GM21381 (cell line): Measurements from ENCODE around the gene DGAT2.

ENCODE experiments used
- ATAC-seq: cut with Tn5 transposase; IDR thresholded peaks from one replicate; pipeline ENCODE4 v1.9.1; 2021; ENCODE audit warnings: mild to moderate bottlenecking, moderate library complexity; ENCODE audit not compliant: unreplicated experiment

DGAT2 gene

GRCh38 chr11:75800728-75801361, 32.3 kb downstream of the DGAT2 start:
- no peak for ATAC-seq

DNA sequence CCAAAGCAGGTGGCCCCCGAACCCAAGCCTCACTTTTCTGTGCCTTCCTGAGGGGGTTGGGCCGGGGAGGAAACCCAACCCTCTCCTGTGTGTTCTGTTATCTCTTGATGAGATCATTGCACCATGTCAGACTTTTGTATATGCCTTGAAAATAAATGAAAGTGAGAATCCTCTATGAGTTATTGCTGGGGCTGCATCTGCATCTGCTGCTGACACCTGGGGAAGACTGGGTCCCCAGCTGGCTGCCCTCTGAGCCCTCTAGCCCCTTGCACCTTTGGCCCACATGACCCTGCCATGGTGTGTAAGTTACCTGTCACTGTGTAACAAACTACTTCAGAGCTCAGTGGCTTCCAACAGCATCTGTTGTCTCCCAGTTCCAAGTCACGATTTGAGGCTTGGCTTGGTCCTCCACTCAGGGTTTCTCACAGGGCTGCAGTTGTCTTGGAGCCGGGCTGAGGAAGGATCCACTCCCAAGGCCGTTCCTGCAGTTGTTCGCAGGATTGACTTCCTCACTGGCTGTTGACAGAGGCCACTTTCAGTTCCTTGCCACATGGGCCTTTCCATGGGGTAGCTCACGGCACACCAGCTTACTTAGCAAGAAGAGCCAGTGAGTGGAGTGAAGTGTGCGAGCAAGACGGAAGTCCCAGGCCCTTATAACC, 32.9 kb downstream of the DGAT2 start:
- ATAC-seq, result no peak

GRCh38 chr11:75802021-75802912, 33.7 kb downstream of the DGAT2 start:
- ATAC-seq, result no peak

- ATAC-seq, result peak; percentile 67
These were observed 34.6 kb downstream of the DGAT2 start for GRCh38 chr11:75802913-75803820.

- ATAC-seq, result no peak
These were observed 40.5 kb downstream of the DGAT2 start for GRCh38 chr11:75809111-75809510.

DNA sequence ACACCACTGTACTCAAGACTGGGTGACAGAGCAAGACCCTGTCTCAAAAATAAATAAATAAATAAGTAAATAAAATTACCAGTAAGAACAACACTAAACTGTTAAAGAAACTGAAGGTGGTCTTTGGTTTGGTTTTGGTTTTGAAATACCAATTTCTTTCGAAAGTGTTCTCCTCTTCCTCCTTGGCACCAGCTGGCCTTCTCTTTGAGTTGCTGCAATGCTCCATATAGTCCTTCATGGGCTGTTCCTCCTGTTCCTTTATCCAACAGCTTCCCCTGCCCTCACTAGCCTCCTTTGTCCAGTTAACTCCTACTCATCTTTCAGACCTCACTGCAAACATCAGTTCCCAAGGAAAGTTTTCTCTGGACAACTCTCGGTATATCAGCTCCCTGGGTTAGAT, 41.4 kb downstream of the DGAT2 start:
- ATAC-seq, result no peak

DNA sequence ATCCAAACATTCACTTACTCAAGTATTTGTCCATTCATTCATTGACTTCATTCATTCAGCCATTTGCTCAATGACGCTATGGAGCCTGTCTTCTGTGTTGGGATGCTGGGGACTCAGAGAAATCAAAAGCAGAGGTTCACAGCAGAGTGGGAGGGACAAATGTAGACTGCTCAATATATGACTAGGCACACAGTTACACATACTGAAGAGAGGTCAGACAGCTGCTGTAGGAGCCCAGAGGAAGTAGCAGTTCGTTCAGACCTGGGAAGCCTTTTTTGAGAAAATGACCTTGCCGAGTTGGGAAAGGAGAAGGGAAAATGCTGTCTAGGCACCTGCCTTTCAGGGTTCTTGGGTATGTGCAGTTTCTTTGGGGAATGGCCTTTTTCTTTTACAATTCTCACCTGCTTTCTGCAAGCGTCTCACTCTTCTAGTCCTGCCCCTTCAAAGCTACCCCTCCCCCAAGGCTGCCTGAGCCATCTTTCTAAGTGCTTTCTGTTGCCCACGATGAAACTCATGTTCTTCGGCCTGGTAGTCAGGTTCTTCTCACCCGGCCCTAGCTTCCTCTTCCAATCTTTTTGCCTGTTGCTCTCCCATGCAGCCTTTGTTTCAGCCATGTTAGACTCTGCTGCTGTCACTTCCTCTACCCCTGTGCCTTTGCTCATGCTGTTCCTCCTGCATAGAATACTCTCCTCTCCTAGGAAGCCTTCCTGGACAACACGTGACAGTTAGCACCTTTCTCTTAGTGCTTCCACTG, 42.2 kb downstream of the DGAT2 start:
- no peak for ATAC-seq

DNA sequence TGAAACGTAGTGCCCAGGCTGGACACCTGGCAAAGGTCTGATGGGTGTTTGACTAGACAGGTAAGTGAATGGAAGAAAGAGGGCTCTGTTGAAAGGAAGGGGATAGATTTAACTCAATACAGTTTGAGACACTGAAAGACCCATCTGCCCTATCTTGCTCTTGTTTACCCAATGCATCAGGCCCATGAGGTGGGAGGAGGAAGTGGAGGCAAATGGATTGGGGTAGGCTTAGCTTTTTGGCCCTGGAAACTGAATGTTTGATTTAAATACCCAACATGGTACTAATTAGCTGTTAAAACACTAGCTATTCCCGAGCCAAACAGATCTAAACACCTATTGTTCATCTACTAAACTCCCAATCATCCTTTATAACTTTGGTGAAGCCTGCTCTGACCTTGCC, 42.9 kb downstream of the DGAT2 start:
- ATAC-seq, result no peak

DNA sequence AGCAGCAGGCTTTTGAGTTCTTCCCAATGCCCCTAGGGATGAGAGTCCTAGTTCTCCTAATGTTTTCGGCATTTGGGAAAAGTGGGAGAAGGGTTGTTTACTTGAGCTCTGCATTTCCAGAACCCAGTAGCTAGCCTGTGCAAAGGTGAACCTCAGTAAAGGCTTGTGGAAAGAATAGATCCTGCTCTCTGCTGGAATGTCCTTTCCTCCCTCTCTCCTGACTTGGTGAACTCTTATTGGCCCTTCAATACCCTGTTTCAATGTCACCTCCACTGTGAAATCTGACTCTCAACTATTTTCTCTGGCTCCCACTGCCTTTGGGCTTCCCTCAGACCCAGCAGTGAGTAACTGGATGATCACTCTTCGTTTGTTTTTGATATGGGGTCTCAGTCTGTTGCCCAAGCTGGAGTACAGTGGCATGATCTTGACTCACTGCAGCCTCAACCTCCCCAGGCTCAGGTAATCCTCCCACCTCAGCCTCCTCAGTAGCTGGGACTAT, 44.0 kb downstream of the DGAT2 start:
- no peak for ATAC-seq

DNA sequence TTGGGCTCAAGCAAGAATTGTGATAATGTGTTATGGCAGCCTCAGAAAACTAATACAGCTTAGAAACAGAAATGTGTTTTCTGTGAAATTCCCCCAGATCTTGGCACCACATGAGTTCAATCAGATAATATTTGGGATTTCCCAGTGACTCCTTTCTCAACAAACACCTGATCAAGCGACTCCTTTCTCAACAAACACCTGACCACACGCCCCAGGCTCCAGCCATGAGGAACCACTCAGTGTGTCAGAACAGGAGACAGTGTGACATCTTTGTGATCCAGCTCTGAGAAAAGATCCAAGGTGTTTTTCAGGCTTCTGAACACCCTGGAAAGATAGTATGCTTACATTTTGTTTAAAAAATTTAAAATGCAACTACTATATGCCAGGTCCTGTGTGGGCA, 44.5 kb downstream of the DGAT2 start:
- ATAC-seq, result no peak

DNA sequence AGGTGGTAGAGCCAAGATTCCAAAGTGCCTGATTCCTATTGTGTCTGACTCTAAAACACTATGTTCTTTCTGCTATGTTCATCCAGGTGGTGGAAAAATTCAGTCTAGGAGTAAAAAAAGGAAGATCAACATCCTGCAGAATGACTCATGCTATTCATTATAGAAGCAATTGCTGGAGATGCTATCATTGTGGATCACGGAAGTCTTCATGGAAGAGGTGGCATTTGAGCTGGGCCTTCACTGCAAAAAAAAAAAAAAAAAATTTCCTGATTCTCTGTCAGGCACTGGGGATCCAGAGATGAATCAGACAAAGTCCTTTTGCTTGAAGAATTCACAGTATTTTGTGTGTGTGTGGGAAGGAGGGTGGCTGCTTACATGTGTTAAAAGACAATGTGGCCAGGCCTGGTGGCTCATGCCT, 45.1 kb downstream of the DGAT2 start:
- no peak for ATAC-seq

DNA sequence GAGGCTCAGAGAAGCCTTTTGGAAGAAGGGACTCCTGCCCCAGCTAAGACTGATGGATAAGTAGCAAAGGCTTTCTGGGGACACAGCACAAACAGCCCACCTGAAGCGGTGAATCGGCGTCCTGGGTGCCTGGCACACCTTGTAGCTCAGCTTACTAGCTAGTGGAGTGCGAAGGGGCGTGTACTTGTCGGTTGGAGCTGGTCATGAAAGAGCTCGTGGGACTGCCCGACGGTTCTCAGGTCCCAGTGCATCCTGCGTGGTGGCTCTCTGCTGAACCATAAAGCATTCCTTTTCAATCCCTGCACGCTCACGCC, 45.7 kb downstream of the DGAT2 start:
- ATAC-seq, result peak; percentile 32

DNA sequence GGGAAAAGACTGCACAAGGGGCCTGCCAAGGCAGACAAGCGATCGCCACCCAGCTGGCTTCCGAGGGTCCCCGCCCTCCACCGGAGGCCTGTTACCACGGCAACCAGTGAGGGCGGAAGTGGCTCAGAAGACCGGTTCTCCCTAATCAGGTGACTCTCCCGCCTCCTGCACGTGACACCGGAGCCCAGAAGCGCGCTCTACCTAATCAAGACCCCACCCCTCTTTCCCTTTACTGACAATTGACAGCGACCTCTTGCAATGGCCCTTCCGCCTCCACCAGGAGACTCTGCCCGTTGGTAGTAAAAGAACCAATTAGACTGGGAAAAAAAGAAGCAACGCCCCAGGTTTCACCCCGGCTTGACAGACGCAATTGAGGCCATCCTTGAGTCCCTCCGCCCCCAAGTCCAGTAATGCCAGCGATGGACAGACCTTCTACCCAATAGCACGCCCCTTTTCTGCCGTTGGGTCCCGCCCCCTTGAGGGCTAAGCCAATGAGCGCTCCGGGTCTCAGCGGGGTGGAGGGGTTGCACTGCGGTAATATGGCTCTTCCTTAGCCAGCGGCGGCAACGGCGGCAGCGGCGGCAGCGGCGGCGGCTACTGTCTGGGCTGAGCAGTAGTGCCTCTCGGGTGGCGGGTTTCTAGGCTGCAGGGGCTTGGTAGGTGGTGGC, 46.2 kb downstream of the DGAT2 start, which contains the start of gene UVRAG:
Gene UVRAG, plus strand, starts transcription at position 534 of the 668 bp plus-strand sequence. CDS start 198 bp downstream, outside the sequence.
- peak; percentile 64 for ATAC-seq

- peak; percentile 20 for ATAC-seq
These were observed 47.0 kb downstream of the DGAT2 start for GRCh38 chr11:75815345-75816168.

DNA sequence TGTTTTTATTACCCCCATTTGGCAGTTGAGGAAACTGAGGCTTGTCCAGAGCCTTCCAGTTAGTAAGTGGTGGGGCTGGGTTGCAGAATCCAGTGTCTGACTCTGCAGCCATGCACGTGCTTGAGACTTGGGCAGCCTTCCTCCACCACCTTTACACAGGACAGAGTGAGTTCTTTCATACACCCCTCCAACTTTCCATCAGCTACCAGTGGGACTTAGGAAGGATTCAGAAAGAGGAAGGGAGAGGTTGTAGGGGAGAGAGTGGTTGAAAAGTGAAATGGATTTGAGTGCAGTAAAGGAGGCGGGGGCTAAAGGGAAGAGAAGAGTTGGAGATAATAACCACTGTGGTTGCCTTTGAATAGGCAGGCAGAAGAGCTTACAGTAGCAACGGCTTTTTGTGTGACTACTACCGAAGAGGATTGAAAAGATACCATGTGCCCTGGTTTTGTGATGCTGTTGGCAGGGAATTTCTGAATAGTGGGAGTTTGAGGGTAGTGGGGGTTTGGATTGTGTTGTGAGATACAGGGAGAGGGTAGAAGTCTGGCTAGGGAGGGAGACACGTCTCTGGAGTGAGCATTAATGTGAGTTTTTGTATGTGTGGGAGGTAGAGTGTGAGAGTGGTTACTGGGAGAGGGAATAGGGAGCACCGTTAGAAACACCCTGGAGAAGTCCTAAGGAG, 48.1 kb downstream of the DGAT2 start:
- ATAC-seq, result no peak

- ATAC-seq, result no peak
These were observed 52.1 kb downstream of the DGAT2 start for GRCh38 chr11:75820645-75821044.

GRCh38 chr11:75821202-75821601, 52.6 kb downstream of the DGAT2 start:
- no peak for ATAC-seq

DNA sequence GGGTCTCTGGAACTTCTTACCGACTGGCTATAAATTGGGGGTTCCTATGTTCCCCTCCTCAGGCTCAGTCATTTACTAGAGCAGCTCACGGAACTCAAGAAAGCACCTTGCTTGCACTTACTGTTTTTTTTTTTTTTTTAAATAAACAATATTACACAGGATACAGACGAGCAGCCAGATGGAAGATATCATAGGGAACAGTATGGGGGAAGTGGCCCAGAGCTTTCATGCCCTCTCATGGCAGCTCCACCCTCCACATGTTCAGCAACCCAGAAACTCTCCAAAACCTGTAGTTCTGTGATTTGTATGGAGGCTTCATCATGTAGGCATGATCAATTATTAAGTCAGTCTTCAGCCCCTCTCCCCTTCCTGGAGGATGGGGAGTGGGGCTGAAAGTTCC, 54.0 kb downstream of the DGAT2 start:
- ATAC-seq, result no peak
